NCI-H2029 treated with DMSO at 0.1 percent for 48 hours (cell line): ENCODE measurements around the gene PTPN12.

ENCODE experiments used
- DNase-seq: peaks from one replicate; lab custom pipeline; 2025; lab: John Stamatoyannopoulos, UW

Gene PTPN12

DNA sequence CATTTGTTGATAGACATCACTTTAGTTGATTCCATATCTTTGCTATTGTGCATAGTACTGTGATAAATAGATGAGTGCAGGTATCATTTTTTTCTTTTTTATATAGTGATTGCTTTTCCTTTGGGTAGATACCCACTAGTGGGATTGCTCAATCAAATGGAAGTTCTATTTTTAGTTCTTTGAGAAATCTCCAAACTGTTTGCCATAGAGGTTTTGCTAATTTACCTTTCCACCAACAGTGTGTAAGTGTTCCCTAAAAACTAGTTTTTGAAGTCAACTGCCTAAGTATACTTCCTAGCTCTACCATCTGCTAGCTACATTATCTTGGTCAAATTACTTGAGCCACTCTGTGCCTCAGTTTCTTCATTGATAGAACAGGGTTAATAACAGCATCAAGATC, 127.6 kb downstream of the PTPN12 start:
- no peak for DNase-seq

DNA sequence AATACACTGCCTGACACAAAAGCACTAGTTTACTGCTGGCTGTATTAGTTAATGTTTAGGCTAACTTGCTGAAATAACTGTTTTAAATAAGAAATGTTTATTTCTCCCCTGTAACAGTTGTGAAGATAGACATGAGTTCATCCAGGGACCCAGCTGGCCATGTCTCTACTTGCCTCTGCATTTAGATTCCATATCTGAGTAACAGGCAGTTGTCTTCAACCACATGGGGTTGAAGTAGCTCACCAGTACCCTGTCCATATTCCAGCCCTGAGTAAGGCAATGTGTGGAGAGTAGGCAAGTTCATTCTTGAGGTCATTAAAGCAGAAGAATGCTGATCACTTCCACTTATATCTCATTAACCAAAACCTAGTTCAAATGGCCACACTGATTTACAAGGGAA, 128.1 kb downstream of the PTPN12 start:
- no peak for DNase-seq

GRCh38 chr7:77667459-77668086, 130.5 kb downstream of the PTPN12 start:
- no peak for DNase-seq

DNA sequence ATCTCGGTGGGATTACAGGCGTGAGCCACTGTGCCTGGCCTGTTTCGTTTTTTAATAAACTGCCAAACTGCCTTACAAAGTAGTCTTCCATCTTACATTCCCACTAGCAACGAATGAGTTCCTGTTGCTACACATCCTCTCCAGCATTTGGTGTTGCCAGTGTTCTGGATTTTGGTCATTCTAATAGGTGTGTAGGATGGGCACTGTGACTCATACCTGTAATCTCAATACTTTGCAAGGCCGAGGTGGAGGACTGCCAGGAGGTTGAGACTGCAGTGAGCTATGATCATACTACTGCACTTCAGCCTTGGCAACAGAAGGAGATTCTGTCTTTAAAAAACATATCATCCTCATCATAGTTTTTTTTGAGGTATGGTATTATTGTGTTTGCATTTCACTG, 137.8 kb downstream of the PTPN12 start:
- DNase-seq, result no peak

- peak; percentile 40 for DNase-seq
Observed at GRCh38 chr7:77679608-77680007, 142.5 kb downstream of the PTPN12 start.

GRCh38 chr7:77680266-77680665, 143.2 kb downstream of the PTPN12 start:
- no peak for DNase-seq

GRCh38 chr7:77684030-77684429, 146.9 kb downstream of the PTPN12 start:
- no peak for DNase-seq

GRCh38 chr7:77685233-77685632, 148.1 kb downstream of the PTPN12 start:
- peak; percentile 94 for DNase-seq

DNA sequence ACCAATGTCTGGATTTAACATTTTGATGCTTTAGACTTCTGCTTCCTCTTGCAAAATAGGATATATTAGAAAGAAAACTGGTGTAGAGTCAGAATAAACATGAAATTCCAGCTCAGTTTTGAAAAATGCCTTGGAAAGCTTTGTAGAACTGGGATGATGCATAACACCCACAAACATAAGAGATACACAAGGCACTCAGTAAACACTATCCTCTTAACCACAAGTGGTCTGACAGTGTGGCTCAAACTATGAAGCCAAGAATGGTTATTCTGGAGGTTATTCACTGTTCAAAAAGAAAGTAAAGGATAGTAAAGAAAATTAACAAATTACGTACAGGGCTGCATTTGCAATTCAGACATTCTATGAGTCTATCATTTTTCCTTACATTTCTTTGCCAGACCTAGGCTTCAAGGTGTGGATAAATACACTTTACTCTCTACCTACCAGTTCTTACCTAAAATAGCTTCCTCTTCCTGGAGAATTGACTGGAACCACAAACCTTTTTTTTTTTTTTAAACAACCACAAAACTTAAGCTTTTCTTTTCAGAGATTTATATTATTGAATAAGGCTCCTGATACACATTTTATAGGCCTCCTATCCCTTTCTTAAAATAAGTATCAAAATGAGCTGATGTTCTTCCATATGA, 150.1 kb downstream of the PTPN12 start:
- peak; percentile 56 for DNase-seq

DNA sequence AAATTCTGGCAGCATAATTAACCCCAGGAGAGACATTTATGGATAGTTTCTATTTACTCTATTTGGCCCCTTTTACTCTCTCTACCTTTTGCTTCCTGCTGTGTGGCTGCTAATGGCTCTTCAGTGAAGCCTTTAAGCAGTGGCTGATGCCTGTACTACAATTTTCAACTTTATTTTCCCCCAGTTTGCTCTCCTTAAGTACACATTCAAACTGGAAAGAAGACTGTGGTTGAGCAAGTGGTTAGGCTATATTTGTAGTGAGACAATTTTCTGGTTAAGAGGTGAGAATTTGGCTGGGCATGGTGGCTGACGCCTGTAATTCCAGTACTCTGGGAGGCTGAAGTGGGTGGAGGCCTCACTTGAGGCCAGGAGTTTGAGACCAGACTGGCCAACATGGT, 150.7 kb downstream of the PTPN12 start:
- DNase-seq, result peak; percentile 73
